Measurements from ENCODE around the gene PCGF5. TPM values are rescaled to one million over a fixed set of nuclear protein-coding genes. Genes with fewer than 3 reads are reported as not detected.
A peak's percentile ranks its signal among the peaks of the same experiment; 100 is the strongest.

PCGF5 gene
- total and polyA plus RNA-seq, 2 experiments from 2014 or later = 7.7 to 8.7 TPM

GRCh38 chr10:91238191-91238590 is 17.7 kb downstream of the PCGF5 start:
- Mint-ChIP-seq H3K36me3 (ENCODE audit: low read depth) (no peaks in the 10 kb centered on the region), H3K9me3 (no peaks in the 10 kb centered on the region), H3K27ac (no peak overlapping the region), H3K4me1 (no peaks in the 10 kb centered on the region), H3K4me3 (no peak overlapping the region), H3K27me3 (ENCODE audit: insufficient read depth, low read depth, poor library complexity) (peaks cover 22% of the 10 kb centered on the region)
- H3K36me3 ChIP-seq (ENCODE audit: insufficient read depth) = no peaks in the 10 kb centered on the region
- H4K20me1 ChIP-seq (replicated peaks; ENCODE audit: insufficient read depth) = peaks cover 3% of the 10 kb centered on the region; the same call in 1 of the 2 replicates
- no peaks in the 10 kb centered on the region for H3K4me1 ChIP-seq (ENCODE audit: insufficient read depth)
- H3K79me2 ChIP-seq (replicated peaks; ENCODE audit: insufficient read depth) = no peaks in the 10 kb centered on the region
- DNase-seq (ENCODE audit: low spot score) (peak; percentile 55), ATAC-seq (peak; percentile 91)
- H3F3A ChIP-seq (replicated peaks; ENCODE audit: low read depth) = no peaks in the 10 kb centered on the region
- H2AFZ ChIP-seq = no peak overlapping the region
- 0 out of 2 replicates have a peak, but pooled peaks have one; percentile 21 for TF ChIP-seq POLR2AphosphoS5 (IDR thresholded peaks at IDR 0.05; ENCODE audit: low read depth)
- TF ChIP-seq, protein P1, sequence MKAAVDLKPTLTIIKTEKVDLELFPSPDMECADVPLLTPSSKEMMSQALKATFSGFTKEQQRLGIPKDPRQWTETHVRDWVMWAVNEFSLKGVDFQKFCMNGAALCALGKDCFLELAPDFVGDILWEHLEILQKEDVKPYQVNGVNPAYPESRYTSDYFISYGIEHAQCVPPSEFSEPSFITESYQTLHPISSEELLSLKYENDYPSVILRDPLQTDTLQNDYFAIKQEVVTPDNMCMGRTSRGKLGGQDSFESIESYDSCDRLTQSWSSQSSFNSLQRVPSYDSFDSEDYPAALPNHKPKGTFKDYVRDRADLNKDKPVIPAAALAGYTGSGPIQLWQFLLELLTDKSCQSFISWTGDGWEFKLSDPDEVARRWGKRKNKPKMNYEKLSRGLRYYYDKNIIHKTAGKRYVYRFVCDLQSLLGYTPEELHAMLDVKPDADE (IDR thresholded peaks at IDR 0.05) = no peak
- H3K9me2 ChIP-seq (ENCODE audit: insufficient read depth) = no peaks in the 10 kb centered on the region
- H3K4me2 ChIP-seq = no peak overlapping the region
- H3K27me3 ChIP-seq (ENCODE audit: insufficient read depth) = peaks cover 94% of the 10 kb centered on the region
- H3K27ac ChIP-seq (ENCODE audit: low read depth) = no peak overlapping the region
- H3K4me3 ChIP-seq = no peak overlapping the region

DNA sequence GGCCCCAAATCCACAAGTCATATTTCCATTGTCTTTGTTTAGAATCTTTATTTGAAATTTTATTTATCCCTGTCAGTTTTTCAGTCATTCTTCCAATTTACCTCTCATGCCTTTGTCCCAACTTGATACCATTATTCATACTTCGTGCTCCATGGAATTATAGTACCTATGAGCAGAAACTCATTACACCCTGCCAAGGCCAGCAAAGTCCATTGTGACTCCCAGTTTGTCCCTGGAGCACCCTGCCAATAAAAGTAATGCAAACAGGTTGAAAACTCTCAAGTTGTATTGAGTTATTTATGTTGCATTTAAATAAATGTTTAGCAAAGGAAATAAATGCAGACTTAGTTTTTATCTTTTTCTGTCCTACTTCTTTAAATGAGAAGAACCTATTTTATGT is 19.3 kb downstream of the PCGF5 start:
- ATAC-seq (no peak), DNase-seq (ENCODE audit: low spot score) (no peak)
- TF ChIP-seq STAT1 (IDR thresholded peaks at IDR 0.05; ENCODE audit: unreplicated experiment) (no peak), EZH2phosphoT487 (IDR thresholded peaks at IDR 0.05; ENCODE audit: unreplicated experiment) (no peak), ZNF114 (CRISPR knock-in tag; IDR thresholded peaks at IDR 0.05) (no peak), CTCF (conservative IDR thresholded peaks at IDR 0.05; ENCODE audit: low read depth in 2 of 2) (no peak), JUNB (IDR thresholded peaks at IDR 0.05; ENCODE audit: unreplicated experiment) (no peak), NANOG (IDR thresholded peaks at IDR 0.05; ENCODE audit: borderline replicate concordance) (no peak), EZH2 (IDR thresholded peaks at IDR 0.05; ENCODE audit: low read depth, unreplicated experiment) (no peak), CREB1 (CRISPR knock-in tag; IDR thresholded peaks at IDR 0.05; ENCODE audit: low read depth) (no peak), POLR2AphosphoS5 (IDR thresholded peaks at IDR 0.05; ENCODE audit: low read depth) (no peak)
- TF ChIP-seq, protein P2, sequence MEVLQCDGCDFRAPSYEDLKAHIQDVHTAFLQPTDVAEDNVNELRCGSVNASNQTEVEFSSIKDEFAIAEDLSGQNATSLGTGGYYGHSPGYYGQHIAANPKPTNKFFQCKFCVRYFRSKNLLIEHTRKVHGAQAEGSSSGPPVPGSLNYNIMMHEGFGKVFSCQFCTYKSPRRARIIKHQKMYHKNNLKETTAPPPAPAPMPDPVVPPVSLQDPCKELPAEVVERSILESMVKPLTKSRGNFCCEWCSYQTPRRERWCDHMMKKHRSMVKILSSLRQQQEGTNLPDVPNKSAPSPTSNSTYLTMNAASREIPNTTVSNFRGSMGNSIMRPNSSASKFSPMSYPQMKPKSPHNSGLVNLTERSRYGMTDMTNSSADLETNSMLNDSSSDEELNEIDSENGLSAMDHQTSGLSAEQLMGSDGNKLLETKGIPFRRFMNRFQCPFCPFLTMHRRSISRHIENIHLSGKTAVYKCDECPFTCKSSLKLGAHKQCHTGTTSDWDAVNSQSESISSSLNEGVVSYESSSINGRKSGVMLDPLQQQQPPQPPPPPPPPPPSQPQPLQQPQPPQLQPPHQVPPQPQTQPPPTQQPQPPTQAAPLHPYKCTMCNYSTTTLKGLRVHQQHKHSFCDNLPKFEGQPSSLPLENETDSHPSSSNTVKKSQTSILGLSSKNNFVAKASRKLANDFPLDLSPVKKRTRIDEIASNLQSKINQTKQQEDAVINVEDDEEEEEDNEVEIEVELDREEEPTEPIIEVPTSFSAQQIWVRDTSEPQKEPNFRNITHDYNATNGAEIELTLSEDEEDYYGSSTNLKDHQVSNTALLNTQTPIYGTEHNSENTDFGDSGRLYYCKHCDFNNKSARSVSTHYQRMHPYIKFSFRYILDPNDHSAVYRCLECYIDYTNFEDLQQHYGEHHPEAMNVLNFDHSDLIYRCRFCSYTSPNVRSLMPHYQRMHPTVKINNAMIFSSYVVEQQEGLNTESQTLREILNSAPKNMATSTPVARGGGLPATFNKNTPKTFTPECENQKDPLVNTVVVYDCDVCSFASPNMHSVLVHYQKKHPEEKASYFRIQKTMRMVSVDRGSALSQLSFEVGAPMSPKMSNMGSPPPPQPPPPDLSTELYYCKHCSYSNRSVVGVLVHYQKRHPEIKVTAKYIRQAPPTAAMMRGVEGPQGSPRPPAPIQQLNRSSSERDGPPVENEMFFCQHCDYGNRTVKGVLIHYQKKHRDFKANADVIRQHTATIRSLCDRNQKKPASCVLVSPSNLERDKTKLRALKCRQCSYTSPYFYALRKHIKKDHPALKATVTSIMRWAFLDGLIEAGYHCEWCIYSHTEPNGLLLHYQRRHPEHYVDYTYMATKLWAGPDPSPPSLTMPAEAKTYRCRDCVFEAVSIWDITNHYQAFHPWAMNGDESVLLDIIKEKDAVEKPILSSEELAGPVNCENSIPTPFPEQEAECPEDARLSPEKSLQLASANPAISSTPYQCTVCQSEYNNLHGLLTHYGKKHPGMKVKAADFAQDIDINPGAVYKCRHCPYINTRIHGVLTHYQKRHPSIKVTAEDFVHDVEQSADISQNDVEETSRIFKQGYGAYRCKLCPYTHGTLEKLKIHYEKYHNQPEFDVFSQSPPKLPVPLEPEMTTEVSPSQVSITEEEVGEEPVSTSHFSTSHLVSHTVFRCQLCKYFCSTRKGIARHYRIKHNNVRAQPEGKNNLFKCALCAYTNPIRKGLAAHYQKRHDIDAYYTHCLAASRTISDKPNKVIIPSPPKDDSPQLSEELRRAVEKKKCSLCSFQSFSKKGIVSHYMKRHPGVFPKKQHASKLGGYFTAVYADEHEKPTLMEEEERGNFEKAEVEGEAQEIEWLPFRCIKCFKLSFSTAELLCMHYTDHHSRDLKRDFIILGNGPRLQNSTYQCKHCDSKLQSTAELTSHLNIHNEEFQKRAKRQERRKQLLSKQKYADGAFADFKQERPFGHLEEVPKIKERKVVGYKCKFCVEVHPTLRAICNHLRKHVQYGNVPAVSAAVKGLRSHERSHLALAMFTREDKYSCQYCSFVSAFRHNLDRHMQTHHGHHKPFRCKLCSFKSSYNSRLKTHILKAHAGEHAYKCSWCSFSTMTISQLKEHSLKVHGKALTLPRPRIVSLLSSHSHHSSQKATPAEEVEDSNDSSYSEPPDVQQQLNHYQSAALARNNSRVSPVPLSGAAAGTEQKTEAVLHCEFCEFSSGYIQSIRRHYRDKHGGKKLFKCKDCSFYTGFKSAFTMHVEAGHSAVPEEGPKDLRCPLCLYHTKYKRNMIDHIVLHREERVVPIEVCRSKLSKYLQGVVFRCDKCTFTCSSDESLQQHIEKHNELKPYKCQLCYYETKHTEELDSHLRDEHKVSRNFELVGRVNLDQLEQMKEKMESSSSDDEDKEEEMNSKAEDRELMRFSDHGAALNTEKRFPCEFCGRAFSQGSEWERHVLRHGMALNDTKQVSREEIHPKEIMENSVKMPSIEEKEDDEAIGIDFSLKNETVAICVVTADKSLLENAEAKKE (CRISPR knock-in tag; IDR thresholded peaks at IDR 0.05) = no peak
- H4K20me1 ChIP-seq (replicated peaks; ENCODE audit: insufficient read depth) = peaks cover 3% of the 10 kb centered on the region; the same call in 1 of the 2 replicates
- H3K4me3 ChIP-seq = no peak overlapping the region
- H3K36me3 ChIP-seq (ENCODE audit: insufficient read depth) = no peaks in the 10 kb centered on the region
- H3K4me1 Mint-ChIP-seq = no peaks in the 10 kb centered on the region
- H3K9me3 Mint-ChIP-seq = no peaks in the 10 kb centered on the region
- H3K36me3 Mint-ChIP-seq (ENCODE audit: low read depth) = no peaks in the 10 kb centered on the region
- H3K79me2 ChIP-seq (replicated peaks; ENCODE audit: insufficient read depth) = no peaks in the 10 kb centered on the region
- no peaks in the 10 kb centered on the region for H3F3A ChIP-seq (replicated peaks; ENCODE audit: low read depth)
- peaks cover 83% of the 10 kb centered on the region for H3K27me3 ChIP-seq (ENCODE audit: insufficient read depth)
- no peak overlapping the region for H3K27ac Mint-ChIP-seq
- no peak overlapping the region for H3K27ac ChIP-seq (ENCODE audit: low read depth)
- no peak overlapping the region for H3K4me3 Mint-ChIP-seq
- H2AFZ ChIP-seq = no peak overlapping the region
- no peaks in the 10 kb centered on the region for H3K4me1 ChIP-seq (ENCODE audit: insufficient read depth)
- H3K27me3 Mint-ChIP-seq (ENCODE audit: insufficient read depth, low read depth, poor library complexity) = peaks cover 22% of the 10 kb centered on the region
- no peaks in the 10 kb centered on the region for H3K9me2 ChIP-seq (ENCODE audit: insufficient read depth)
- no peak overlapping the region for H3K4me2 ChIP-seq

All from GM23338 (cell line).